GM21723 (cell line): ENCODE results near the gene EVA1A.
"Not testable (repeated sequence)": the region's sequence is repeated elsewhere in the genome, so short reads cannot be mapped to it uniquely, and the experiment has no call there.

Experiments used
- ATAC-seq: cut with Tn5 transposase; IDR thresholded peaks from one replicate; pipeline ENCODE4 v1.9.1; 2021; ENCODE audit warnings: mild to moderate bottlenecking, moderate library complexity; ENCODE audit not compliant: unreplicated experiment

EVA1A gene

GRCh38 chr2:75491129-75491753, 69.5 kb downstream of the EVA1A start:
- no peak for ATAC-seq

GRCh38 chr2:75489721-75490120, 71.0 kb downstream of the EVA1A start:
- no peak for ATAC-seq

- no peak for ATAC-seq
Measured at GRCh38 chr2:75488157-75488556, 72.6 kb downstream of the EVA1A start.

GRCh38 chr2:75486735-75487134, 74.0 kb downstream of the EVA1A start:
- not testable (repeated sequence) for ATAC-seq

- ATAC-seq = no peak
Measured at GRCh38 chr2:75484840-75485239, 75.9 kb downstream of the EVA1A start.

GRCh38 chr2:75483878-75484277, 76.9 kb downstream of the EVA1A start:
- ATAC-seq = no peak

GRCh38 chr2:75482398-75482797, 78.3 kb downstream of the EVA1A start:
- ATAC-seq = no peak

GRCh38 chr2:75480971-75481836, 79.5 kb downstream of the EVA1A start:
- ATAC-seq = no peak

- ATAC-seq = not testable (repeated sequence)
Measured at GRCh38 chr2:75477696-75478095, 83.0 kb downstream of the EVA1A start.

GRCh38 chr2:75476761-75477160, 84.0 kb downstream of the EVA1A start:
- no peak for ATAC-seq

- no peak for ATAC-seq
Measured at GRCh38 chr2:75475976-75476375, 84.8 kb downstream of the EVA1A start.

GRCh38 chr2:75475049-75475448, 85.7 kb downstream of the EVA1A start:
- ATAC-seq = no peak

GRCh38 chr2:75474115-75474514, 86.6 kb downstream of the EVA1A start:
- ATAC-seq = no peak

GRCh38 chr2:75466708-75467311, 93.9 kb downstream of the EVA1A start:
- peak; percentile 62 for ATAC-seq

- ATAC-seq = no peak
Measured at GRCh38 chr2:75465317-75465984, 95.3 kb downstream of the EVA1A start.

- peak; percentile 61 for ATAC-seq
Measured at GRCh38 chr2:75464348-75464946, 96.3 kb downstream of the EVA1A start.

GRCh38 chr2:75462721-75463120, 98.0 kb downstream of the EVA1A start:
- no peak for ATAC-seq

- no peak for ATAC-seq
Measured at GRCh38 chr2:75462206-75462605, 98.5 kb downstream of the EVA1A start.

- no peak for ATAC-seq
Measured at GRCh38 chr2:75460630-75461029, 100.1 kb downstream of the EVA1A start.

GRCh38 chr2:75459565-75460310, 101.0 kb downstream of the EVA1A start:
- no peak for ATAC-seq
